MM.1S (cell line): ENCODE results near the gene EIF2A.

Experiments used
- DNase-seq: peaks from one replicate; pipeline ENCODE4 v3.0.0-alpha.2; 2015
- H2AFZ ChIP-seq: fragments of 300-600 bp; sonication (generic); 2 replicates; pipeline ENCODE4 v1.6.0; 2016; ENCODE audit warnings: antibody characterized with exemption, low read length
- H3F3A ChIP-seq: fragments of 300-600 bp; sonication (generic); 2 replicates; pipeline ENCODE4 v1.6.1; 2016; ENCODE audit warnings: mild to moderate bottlenecking, antibody characterized with exemption, low read length, moderate library complexity, mixed read lengths; ENCODE audit not compliant: insufficient read depth
- H3K27ac ChIP-seq: fragments of 300-600 bp; sonication (generic); 2 replicates; pipeline ENCODE4 v1.5.1; 2016; ENCODE audit warnings: mild to moderate bottlenecking, low read length
- H3K27me3 ChIP-seq: fragments of 300-600 bp; sonication (generic); replicated peaks from 2 replicates; pipeline ENCODE4 v1.6.0; 2016; ENCODE audit warnings: low read length; ENCODE audit not compliant: insufficient read depth
- H3K36me3 ChIP-seq: fragments of 300-600 bp; sonication (generic); replicated peaks from 2 replicates; pipeline ENCODE4 v1.6.1; 2016; ENCODE audit warnings: mild to moderate bottlenecking, low read length, mixed read lengths; ENCODE audit not compliant: insufficient read depth
- H3K4me1 ChIP-seq: fragments of 300-600 bp; sonication (generic); 2 replicates; pipeline ENCODE4 v1.6.1; 2016; ENCODE audit warnings: low read length, mixed read lengths
- H3K4me2 ChIP-seq: fragments of 300-600 bp; sonication (generic); 2 replicates; pipeline ENCODE4 v1.6.0; 2016; ENCODE audit warnings: low read depth, low read length
- H3K4me3 ChIP-seq: fragments of 300-600 bp; sonication (generic); 2 replicates; pipeline ENCODE4 v1.5.1; 2016; ENCODE audit warnings: low read length, mixed read lengths
- H3K79me2 ChIP-seq: fragments of 300-600 bp; sonication (generic); 2 replicates; pipeline ENCODE4 v1.6.1; 2016; ENCODE audit warnings: mixed run types, low read length, mixed read lengths
- H3K9ac ChIP-seq: fragments of 300-600 bp; sonication (generic); 2 replicates; pipeline ENCODE4 v1.6.1; 2016; ENCODE audit warnings: low read length, mixed read lengths
- H3K9me2 ChIP-seq: fragments of 300-600 bp; sonication (generic); replicated peaks from 2 replicates; pipeline ENCODE4 v1.6.1; 2016; ENCODE audit warnings: mild to moderate bottlenecking, low read length, mixed read lengths; ENCODE audit not compliant: insufficient read depth
- H3K9me3 ChIP-seq: fragments of 300-600 bp; sonication (generic); replicated peaks from 2 replicates; pipeline ENCODE4 v1.6.1; 2016; ENCODE audit warnings: mild to moderate bottlenecking, low read length, mixed read lengths; ENCODE audit not compliant: insufficient read depth
- H4K20me1 ChIP-seq: fragments of 300-600 bp; sonication (generic); 2 replicates; pipeline ENCODE4 v1.6.1; 2016; ENCODE audit warnings: mild to moderate bottlenecking, low read length, moderate library complexity, mixed read lengths; ENCODE audit not compliant: insufficient read depth
- CTCF ChIP-seq: fragments of 300-600 bp; sonication (generic); IDR thresholded peaks from 2 replicates; pipeline ENCODE4 v1.5.1; 2016; ENCODE audit warnings: antibody characterized with exemption, low read length, mixed read lengths
- EZH2 ChIP-seq: fragments of 300-600 bp; sonication (generic); optimal IDR thresholded peaks from 2 replicates; pipeline ENCODE3; 2017; ENCODE audit warnings: low read depth, mild to moderate bottlenecking, antibody characterized with exemption, low read length, mixed read lengths
- EZH2phosphoT487 ChIP-seq: fragments of 300-600 bp; sonication (generic); IDR thresholded peaks from 2 replicates; pipeline ENCODE4 v1.6.1; 2018; ENCODE audit warnings: antibody characterized with exemption, low read length

The EIF2A gene

GRCh38 chr3:150607267-150608065, 60.9 kb downstream of the EIF2A start:
- peak overlapping the region; percentile 52 for H3K4me2 ChIP-seq
- no peaks in the 10 kb centered on the region for H3K9me3 ChIP-seq
- no peak overlapping the region for H3K9ac ChIP-seq
- peaks cover 49% of the 10 kb centered on the region for H3K4me1 ChIP-seq
- H2AFZ ChIP-seq: no peak overlapping the region
- peaks cover 100% of the 10 kb centered on the region for H3K79me2 ChIP-seq
- no peaks in the 10 kb centered on the region for H3K27me3 ChIP-seq
- H3K9me2 ChIP-seq: no peaks in the 10 kb centered on the region
- H3K36me3 ChIP-seq: peaks cover 20% of the 10 kb centered on the region
- H3F3A ChIP-seq: peaks cover 33% of the 10 kb centered on the region
- peaks cover 60% of the 10 kb centered on the region for H4K20me1 ChIP-seq
- no peak for TF ChIP-seq CTCF
- no peak for TF ChIP-seq EZH2
- TF ChIP-seq EZH2phosphoT487: no peak
- no peak overlapping the region for H3K27ac ChIP-seq
- no peak for DNase-seq
- H3K4me3 ChIP-seq: peak overlapping the region; percentile 27

- H3F3A ChIP-seq: peaks cover 18% of the 10 kb centered on the region; the same call in 1 of the 2 replicates
- TF ChIP-seq CTCF (no peak), EZH2 (no peak), EZH2phosphoT487 (no peak)
- peaks cover 95% of the 10 kb centered on the region for H3K79me2 ChIP-seq
- peaks cover 68% of the 10 kb centered on the region for H4K20me1 ChIP-seq
- no peaks in the 10 kb centered on the region for H3K9me3 ChIP-seq
- H3K4me2 ChIP-seq: peak overlapping the region; percentile 52; the same call in 1 of the 2 replicates
- peaks cover 49% of the 10 kb centered on the region for H3K4me1 ChIP-seq
- no peak overlapping the region for H3K27ac ChIP-seq
- H3K9ac ChIP-seq: no peak overlapping the region
- no peak overlapping the region for H2AFZ ChIP-seq
- H3K36me3 ChIP-seq: peaks cover 34% of the 10 kb centered on the region
- no peaks in the 10 kb centered on the region for H3K27me3 ChIP-seq
- no peaks in the 10 kb centered on the region for H3K9me2 ChIP-seq
- H3K4me3 ChIP-seq: no peak overlapping the region
- DNase-seq: no peak
These were observed 63.4 kb downstream of the EIF2A start for GRCh38 chr3:150609988-150610387.

- no peak overlapping the region for H3K27ac ChIP-seq
- H4K20me1 ChIP-seq: peaks cover 66% of the 10 kb centered on the region
- H3K79me2 ChIP-seq: peaks cover 87% of the 10 kb centered on the region
- H3F3A ChIP-seq: peaks cover 18% of the 10 kb centered on the region; the same call in 1 of the 2 replicates
- no peaks in the 10 kb centered on the region for H3K27me3 ChIP-seq
- H3K4me2 ChIP-seq: peak overlapping the region; percentile 52; the same call in 1 of the 2 replicates
- no peak for DNase-seq
- TF ChIP-seq EZH2phosphoT487: no peak
- no peak for TF ChIP-seq CTCF
- TF ChIP-seq EZH2: no peak
- H2AFZ ChIP-seq: no peak overlapping the region
- H3K9ac ChIP-seq: no peak overlapping the region
- H3K9me3 ChIP-seq: no peaks in the 10 kb centered on the region
- no peaks in the 10 kb centered on the region for H3K9me2 ChIP-seq
- peaks cover 34% of the 10 kb centered on the region for H3K36me3 ChIP-seq
- peaks cover 47% of the 10 kb centered on the region for H3K4me1 ChIP-seq
- H3K4me3 ChIP-seq: no peak overlapping the region
These were observed 64.2 kb downstream of the EIF2A start for GRCh38 chr3:150610785-150611184.
